ENCODE results near the gene TDRD5. TPM values are rescaled to one million over a fixed set of nuclear protein-coding genes. Genes with fewer than 3 reads are reported as not detected.
"Not testable (repeated sequence)": the region's sequence is repeated elsewhere in the genome, so short reads cannot be mapped to it uniquely, and the experiment has no call there.

TDRD5 gene
- total RNA-seq, 1 experiment from 2014 or later = not detected

DNA sequence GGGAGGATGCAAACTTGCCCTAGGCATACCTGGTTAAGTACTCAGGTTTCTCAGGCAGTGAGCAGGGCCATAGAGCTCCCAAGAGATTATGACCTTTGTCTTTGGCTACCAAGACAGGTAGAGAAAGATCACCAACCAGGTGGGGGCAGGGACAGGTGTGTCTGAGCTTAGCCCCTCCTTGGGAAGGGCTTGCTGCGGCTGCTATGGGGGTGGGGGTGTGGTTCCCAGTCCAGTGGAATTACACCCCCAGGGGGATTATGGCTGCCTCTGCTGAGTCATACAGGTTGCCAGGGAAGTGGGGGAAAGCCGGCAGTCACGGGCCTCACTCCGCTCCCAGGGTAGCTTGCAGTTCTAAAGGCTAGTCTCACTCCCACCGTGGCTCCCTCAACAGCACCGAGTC is 86.2 kb downstream of the TDRD5 start:
- ChIA-PET CTCF (interaction anchor here (0.5 to 3.5 kb wide), 7 partner anchors 25 to 1195 kb away, joined by 3 to 14 read pairs (median 4); no protein-coding TSS in a partner anchor), POLR2A (no interaction called here)
- H3K36me3 Mint-ChIP-seq (ENCODE audit: insufficient read depth, unreplicated experiment) = no peaks in the 10 kb centered on the region
- peak; percentile 10 for DNase-seq (ENCODE audit: unreplicated experiment)
- TF ChIP-seq CTCF (IDR thresholded peaks at IDR 0.05; ENCODE audit: unreplicated experiment) = no peak
- H3K27me3 Mint-ChIP-seq (ENCODE audit: insufficient read depth, unreplicated experiment) = peaks cover 65% of the 10 kb centered on the region
- intact Hi-C loops (cut with micrococcal nuclease) = no loop called here
- H3K4me1 Mint-ChIP-seq (ENCODE audit: insufficient read depth, unreplicated experiment) = no peaks in the 10 kb centered on the region
- no peak overlapping the region for H3K4me3 Mint-ChIP-seq (ENCODE audit: unreplicated experiment)
- H3K9me3 Mint-ChIP-seq (ENCODE audit: unreplicated experiment) = no peaks in the 10 kb centered on the region
- H3K27ac Mint-ChIP-seq (ENCODE audit: low read depth, unreplicated experiment) = no peak overlapping the region
- no TSS peak for BruUV-seq (replicated peaks)

- H3K4me3 Mint-ChIP-seq (ENCODE audit: unreplicated experiment); intact Hi-C loops (cut with micrococcal nuclease); BruUV-seq (replicated peaks); H3K27ac Mint-ChIP-seq (ENCODE audit: low read depth, unreplicated experiment); H3K36me3 Mint-ChIP-seq (ENCODE audit: insufficient read depth, unreplicated experiment); POLR2A ChIA-PET; H3K9me3 Mint-ChIP-seq (ENCODE audit: unreplicated experiment); DNase-seq (ENCODE audit: unreplicated experiment); H3K4me1 Mint-ChIP-seq (ENCODE audit: insufficient read depth, unreplicated experiment): not testable (repeated sequence)
- CTCF ChIA-PET = interaction anchor here (4.6 to 49.8 kb wide), 2 partner anchors 12 to 120 kb away, joined by 43 to 2115 read pairs; no protein-coding TSS in a partner anchor
- peaks cover 30% of the 10 kb centered on the region for H3K27me3 Mint-ChIP-seq (ENCODE audit: insufficient read depth, unreplicated experiment)
Measured at GRCh38 chr1:179694530-179694929, 102.9 kb downstream of the TDRD5 start.

DNA sequence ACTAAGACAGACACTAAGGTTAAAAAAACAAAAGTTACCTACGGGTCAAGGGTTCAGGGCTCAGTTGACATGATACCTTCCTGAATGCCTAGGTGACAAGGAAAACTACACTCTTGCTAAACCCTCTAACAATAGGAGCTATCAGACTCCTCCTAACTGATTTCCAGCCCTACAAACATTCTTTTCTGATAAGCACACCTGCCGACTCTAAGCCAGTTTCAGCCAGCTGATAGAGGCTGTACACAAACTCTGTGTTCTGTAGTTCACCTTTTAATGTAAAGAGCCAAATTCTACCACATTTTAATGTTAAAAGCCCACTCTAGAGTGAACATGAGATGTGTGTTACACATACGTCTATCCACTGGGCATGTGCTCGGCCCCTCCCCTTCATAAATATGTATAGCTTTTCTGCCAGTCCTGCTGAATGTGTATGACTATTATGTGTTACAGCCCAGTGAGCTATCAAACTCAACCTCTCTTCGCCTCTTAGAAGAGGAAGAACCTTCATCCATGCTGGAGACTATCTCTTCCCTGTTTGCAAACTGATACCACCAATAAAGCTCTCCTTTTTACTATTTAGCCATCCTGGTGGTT is 111.4 kb downstream of the TDRD5 start:
- Mint-ChIP-seq H3K9me3 (ENCODE audit: unreplicated experiment) (no peaks in the 10 kb centered on the region), H3K27me3 (ENCODE audit: insufficient read depth, unreplicated experiment) (peaks cover 17% of the 10 kb centered on the region), H3K36me3 (ENCODE audit: insufficient read depth, unreplicated experiment) (no peaks in the 10 kb centered on the region), H3K27ac (ENCODE audit: low read depth, unreplicated experiment) (no peak overlapping the region), H3K4me1 (ENCODE audit: insufficient read depth, unreplicated experiment) (no peaks in the 10 kb centered on the region), H3K4me3 (ENCODE audit: unreplicated experiment) (no peak overlapping the region)
- intact Hi-C loops (cut with micrococcal nuclease) = loop anchor here (10.0 kb wide), 1 partner anchor 1162 kb away; no protein-coding TSS in a partner anchor
- no TSS peak for BruUV-seq (replicated peaks)
- POLR2A ChIA-PET = interaction anchor here (1.3 to 1.4 kb wide), 2 partner anchors 9 to 112 kb away, joined by 4 to 5 read pairs; no protein-coding TSS in a partner anchor
- DNase-seq (ENCODE audit: unreplicated experiment) = no peak
- CTCF ChIA-PET = interaction anchor here (0.6 to 49.8 kb wide), 8 partner anchors 12 to 780 kb away, joined by 3 to 2115 read pairs (median 3); no protein-coding TSS in a partner anchor
- TF ChIP-seq CTCF (IDR thresholded peaks at IDR 0.05; ENCODE audit: unreplicated experiment) = no peak

DNA sequence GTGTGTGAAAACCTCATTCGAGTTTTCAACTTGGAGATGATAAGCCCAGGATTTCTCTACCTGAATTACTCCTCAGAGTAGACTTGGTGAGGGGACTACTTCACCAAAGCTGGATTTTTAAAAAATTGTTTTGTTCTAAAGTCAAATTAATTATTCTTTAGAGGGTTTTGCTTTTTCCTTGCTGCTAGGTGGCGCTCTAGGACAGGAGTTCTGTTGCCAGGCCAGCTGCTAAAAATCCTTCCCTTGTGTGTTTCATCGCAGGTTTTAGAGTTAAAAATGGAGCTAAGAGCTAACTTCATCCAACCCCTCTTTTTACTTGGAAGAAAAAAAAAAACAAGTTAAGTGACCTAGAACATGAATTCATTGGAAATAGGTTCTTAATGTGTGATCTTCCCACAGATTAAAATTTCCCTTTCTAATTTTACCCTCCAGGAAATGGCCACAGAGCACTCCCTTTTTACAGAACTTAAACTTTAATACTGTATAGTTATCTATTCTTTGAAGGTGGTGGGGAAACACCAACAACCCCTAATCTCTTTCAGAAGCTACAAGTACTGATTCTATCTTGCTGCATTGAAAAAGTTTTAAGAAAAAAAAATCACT is 114.8 kb downstream of the TDRD5 start:
- no peaks in the 10 kb centered on the region for H3K4me1 Mint-ChIP-seq (ENCODE audit: insufficient read depth, unreplicated experiment)
- no peak overlapping the region for H3K4me3 Mint-ChIP-seq (ENCODE audit: unreplicated experiment)

More for the DNA sequence above, 114.8 kb downstream of the TDRD5 start:
- CTCF ChIA-PET = interaction anchor here (0.5 to 49.8 kb wide), 71 partner anchors 9 to 1606 kb away, joined by 3 to 2115 read pairs (median 4); partner anchors contain the start of gene CLEC20A
- peak; percentile 78 for DNase-seq (ENCODE audit: unreplicated experiment)
- no peak overlapping the region for H3K27ac Mint-ChIP-seq (ENCODE audit: low read depth, unreplicated experiment)
- intact Hi-C loops (cut with micrococcal nuclease) = loop anchor here (1.0 to 10.0 kb wide), 6 partner anchors 103 to 1158 kb away; no protein-coding TSS in a partner anchor
- peak; percentile 92 for TF ChIP-seq CTCF (IDR thresholded peaks at IDR 0.05; ENCODE audit: unreplicated experiment)
- POLR2A ChIA-PET = interaction anchor here (0.8 to 4.3 kb wide), 3 partner anchors 9 to 108 kb away, joined by 3 to 40 read pairs (median 19); no protein-coding TSS in a partner anchor
- no peaks in the 10 kb centered on the region for H3K9me3 Mint-ChIP-seq (ENCODE audit: unreplicated experiment)
- H3K27me3 Mint-ChIP-seq (ENCODE audit: insufficient read depth, unreplicated experiment) = peaks cover 18% of the 10 kb centered on the region
- no peaks in the 10 kb centered on the region for H3K36me3 Mint-ChIP-seq (ENCODE audit: insufficient read depth, unreplicated experiment)
- no TSS peak for BruUV-seq (replicated peaks)
